ENCODE data around the gene ANKIB1.

DNA sequence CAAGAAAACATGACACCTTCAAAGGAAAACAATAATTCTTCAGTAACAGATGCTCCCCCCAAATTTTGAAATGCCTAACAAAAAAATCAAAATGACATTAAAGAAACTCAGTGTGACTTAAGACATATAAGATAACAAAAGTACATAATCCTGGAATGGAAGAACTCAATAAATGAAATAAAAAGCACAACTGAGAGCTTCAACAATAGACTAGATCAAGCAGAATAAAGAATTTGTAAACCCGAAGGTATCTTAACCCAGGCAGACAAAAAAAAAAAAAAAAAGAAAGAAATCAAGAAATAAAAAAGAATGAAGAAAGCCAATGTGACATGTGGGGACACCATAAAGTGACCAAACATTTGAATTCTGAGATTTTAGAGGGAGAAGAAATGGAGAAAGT, 39.1 kb upstream of the ANKIB1 start:
- no peak for TF ChIP-seq TCF7L2 (IDR thresholded peaks at IDR 0.05; ENCODE audit: low read depth, low read length)
- no peak for TF ChIP-seq POLR2AphosphoS5 (IDR thresholded peaks at IDR 0.05; ENCODE audit: low read depth, low read length)
- TF ChIP-seq, protein P1, sequence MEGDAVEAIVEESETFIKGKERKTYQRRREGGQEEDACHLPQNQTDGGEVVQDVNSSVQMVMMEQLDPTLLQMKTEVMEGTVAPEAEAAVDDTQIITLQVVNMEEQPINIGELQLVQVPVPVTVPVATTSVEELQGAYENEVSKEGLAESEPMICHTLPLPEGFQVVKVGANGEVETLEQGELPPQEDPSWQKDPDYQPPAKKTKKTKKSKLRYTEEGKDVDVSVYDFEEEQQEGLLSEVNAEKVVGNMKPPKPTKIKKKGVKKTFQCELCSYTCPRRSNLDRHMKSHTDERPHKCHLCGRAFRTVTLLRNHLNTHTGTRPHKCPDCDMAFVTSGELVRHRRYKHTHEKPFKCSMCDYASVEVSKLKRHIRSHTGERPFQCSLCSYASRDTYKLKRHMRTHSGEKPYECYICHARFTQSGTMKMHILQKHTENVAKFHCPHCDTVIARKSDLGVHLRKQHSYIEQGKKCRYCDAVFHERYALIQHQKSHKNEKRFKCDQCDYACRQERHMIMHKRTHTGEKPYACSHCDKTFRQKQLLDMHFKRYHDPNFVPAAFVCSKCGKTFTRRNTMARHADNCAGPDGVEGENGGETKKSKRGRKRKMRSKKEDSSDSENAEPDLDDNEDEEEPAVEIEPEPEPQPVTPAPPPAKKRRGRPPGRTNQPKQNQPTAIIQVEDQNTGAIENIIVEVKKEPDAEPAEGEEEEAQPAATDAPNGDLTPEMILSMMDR (IDR thresholded peaks at IDR 0.05) = no peak
- TF ChIP-seq, protein P2, sequence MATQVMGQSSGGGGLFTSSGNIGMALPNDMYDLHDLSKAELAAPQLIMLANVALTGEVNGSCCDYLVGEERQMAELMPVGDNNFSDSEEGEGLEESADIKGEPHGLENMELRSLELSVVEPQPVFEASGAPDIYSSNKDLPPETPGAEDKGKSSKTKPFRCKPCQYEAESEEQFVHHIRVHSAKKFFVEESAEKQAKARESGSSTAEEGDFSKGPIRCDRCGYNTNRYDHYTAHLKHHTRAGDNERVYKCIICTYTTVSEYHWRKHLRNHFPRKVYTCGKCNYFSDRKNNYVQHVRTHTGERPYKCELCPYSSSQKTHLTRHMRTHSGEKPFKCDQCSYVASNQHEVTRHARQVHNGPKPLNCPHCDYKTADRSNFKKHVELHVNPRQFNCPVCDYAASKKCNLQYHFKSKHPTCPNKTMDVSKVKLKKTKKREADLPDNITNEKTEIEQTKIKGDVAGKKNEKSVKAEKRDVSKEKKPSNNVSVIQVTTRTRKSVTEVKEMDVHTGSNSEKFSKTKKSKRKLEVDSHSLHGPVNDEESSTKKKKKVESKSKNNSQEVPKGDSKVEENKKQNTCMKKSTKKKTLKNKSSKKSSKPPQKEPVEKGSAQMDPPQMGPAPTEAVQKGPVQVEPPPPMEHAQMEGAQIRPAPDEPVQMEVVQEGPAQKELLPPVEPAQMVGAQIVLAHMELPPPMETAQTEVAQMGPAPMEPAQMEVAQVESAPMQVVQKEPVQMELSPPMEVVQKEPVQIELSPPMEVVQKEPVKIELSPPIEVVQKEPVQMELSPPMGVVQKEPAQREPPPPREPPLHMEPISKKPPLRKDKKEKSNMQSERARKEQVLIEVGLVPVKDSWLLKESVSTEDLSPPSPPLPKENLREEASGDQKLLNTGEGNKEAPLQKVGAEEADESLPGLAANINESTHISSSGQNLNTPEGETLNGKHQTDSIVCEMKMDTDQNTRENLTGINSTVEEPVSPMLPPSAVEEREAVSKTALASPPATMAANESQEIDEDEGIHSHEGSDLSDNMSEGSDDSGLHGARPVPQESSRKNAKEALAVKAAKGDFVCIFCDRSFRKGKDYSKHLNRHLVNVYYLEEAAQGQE (IDR thresholded peaks at IDR 0.05; ENCODE audit: insufficient read depth in 1 of 2, low read depth in 2 of 2, low read length in 1 of 2) = no peak
